ENCODE results near the gene SLC7A6.
"Not testable (repeated sequence)": the region's sequence is repeated elsewhere in the genome, so short reads cannot be mapped to it uniquely, and the experiment has no call there.

Gene SLC7A6

DNA sequence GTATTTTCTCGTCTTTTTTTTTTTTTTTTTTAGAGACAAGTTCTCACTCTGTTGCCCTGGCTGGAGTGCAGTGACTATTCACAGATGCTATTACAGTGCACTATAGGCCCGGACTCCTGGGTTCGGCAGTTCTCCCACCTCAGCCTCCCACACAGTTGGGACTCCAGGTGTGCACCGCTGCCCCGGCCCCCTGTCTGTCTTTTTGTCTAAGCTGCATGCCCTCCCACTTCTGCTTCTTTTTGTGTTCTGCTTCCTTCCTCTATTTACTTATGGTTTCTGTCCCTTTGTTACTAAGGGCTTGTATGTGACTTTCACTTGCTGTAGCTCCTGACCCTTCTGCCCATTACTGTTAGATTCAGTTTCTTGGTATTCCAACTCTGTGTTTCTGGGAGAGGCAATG, 20.5 kb downstream of the SLC7A6 start:
- peak; percentile 74 for DNase-seq

- no peak for DNase-seq
These were observed 21.4 kb downstream of the SLC7A6 start for GRCh38 chr16:68285683-68286082.

DNA sequence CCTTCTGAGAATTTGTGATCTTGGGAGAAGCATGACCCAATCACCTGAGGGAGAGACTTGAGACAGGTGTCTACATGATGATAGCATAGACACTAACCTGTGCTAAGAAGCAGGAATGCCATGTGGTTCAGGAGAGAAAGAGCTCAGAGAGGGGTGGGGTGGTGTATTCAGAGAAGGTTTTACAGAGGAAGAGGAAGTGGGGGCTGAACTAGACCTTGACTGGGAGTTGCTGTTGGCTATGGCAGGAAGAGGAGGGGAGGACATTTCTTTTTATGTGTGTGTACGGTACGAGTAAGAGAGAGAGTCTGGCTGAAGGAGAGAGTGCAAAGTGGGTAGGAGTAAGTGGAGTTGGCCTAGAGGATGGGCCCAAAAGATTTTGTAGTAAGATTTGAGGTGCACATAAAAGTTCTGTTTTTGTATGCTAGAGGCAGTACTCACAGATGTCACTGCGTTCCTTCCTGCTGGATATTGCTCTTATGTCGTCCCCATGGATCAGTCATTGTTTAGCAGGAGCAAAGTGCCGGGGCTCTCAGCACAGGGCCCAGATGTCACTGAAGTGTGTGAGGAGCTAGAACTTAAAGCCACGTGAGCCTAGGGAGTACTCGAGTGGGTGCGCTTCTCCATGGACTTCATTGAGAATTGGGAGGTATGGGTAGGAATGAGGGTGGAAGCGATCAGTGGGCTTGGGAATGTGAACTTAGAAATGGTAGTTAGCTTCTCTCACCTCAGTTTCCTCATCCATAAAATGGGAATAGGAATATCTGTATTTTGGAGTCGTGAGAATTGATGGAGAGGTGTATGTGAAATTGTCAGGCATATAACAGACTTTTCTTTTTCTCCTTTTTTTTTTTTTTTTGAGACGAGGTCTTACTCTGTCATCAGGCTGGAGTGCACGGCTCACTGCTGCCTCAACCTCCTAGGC, 22.1 kb downstream of the SLC7A6 start:
- DNase-seq = peak; percentile 78

- DNase-seq = no peak
These were observed 23.2 kb downstream of the SLC7A6 start for GRCh38 chr16:68287276-68288251.

DNA sequence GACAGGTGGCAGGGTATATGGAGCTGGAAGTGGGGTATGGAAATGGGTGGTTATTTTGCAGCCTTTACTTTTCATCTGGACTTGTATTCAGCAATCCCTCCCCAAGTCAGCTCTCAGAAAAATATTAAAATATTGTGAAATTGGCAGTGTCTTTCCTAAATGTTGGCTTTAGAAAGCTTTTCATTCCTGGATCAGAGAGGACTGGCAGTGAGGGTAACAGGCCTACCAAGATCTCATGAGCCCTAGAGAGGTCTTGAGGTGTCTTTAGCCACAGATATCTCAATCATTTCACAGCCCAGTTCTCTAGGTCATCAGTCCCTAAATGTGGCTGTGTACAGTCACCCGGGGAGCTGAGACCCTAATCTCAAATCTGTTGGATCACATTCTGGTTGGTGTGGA, 23.9 kb downstream of the SLC7A6 start:
- no peak for DNase-seq

DNA sequence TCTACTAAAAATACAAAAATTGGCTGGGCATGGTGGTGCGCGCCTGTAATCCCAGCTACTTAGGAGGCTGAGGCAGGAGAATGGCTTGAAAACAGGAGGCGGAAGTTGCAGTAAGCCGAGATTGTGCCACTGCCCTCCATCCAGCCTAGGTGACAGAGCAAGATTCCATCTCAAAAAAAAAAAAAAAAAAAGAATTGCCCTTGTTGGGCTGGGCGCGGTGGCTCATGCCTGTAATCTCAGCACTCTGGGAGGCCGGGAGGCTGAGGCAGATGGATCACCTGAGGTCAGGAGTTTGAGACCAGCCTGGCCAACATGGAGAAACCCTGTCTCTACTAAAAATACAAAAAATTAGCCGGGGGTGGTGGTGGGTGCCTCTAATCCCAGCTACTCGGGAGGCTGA, 24.5 kb downstream of the SLC7A6 start:
- DNase-seq = not testable (repeated sequence)

- DNase-seq = no peak
These were observed 24.9 kb downstream of the SLC7A6 start for GRCh38 chr16:68289202-68289601.

- peak; percentile 83 for DNase-seq
These were observed 25.4 kb downstream of the SLC7A6 start for GRCh38 chr16:68289621-68290329.

GRCh38 chr16:68290450-68290849, 26.1 kb downstream of the SLC7A6 start:
- no peak for DNase-seq

DNA sequence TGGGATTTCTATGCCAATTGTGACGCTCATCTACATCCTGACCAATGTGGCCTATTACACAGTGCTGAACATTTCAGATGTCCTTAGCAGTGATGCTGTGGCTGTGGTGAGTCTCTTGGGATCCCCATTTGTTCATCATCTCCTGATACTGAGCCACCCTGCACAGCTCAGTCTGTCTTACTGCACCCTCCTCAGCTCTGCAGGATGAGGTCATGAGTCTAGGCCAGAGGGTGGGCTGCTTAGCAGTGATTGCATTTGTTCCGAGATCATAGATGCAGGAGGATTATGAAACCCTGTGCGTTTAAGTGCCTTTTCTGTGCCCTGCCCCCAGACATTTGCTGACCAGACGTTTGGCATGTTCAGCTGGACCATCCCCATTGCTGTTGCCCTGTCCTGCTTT, 26.9 kb downstream of the SLC7A6 start:
- no peak for DNase-seq

GRCh38 chr16:68292425-68292824, 28.1 kb downstream of the SLC7A6 start:
- no peak for DNase-seq

GRCh38 chr16:68296291-68296690, 32.0 kb downstream of the SLC7A6 start:
- no peak for DNase-seq

DNA sequence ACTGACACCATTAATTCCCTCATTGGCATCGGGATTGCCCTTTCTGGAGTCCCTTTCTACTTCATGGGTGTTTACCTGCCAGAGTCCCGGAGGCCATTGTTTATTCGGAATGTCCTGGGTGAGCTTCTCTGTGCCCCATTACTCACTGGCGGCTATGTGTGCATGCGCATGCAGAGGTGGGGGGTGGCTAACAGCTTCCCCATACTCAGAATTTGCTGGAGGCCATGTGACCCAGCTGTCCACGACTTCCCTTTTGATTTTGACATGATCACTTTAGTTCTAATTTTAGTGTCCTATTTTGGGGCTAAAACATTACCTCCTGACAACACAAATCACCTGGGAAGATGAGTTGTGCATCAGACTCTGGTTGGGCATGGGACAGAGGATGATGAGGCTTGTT, 32.4 kb downstream of the SLC7A6 start:
- DNase-seq = no peak

- no peak for DNase-seq
These were observed 33.6 kb downstream of the SLC7A6 start for GRCh38 chr16:68297908-68298307.

GRCh38 chr16:68298312-68298711, 34.0 kb downstream of the SLC7A6 start:
- no peak for DNase-seq

GRCh38 chr16:68298907-68299561, 34.7 kb downstream of the SLC7A6 start:
- no peak for DNase-seq

DNA sequence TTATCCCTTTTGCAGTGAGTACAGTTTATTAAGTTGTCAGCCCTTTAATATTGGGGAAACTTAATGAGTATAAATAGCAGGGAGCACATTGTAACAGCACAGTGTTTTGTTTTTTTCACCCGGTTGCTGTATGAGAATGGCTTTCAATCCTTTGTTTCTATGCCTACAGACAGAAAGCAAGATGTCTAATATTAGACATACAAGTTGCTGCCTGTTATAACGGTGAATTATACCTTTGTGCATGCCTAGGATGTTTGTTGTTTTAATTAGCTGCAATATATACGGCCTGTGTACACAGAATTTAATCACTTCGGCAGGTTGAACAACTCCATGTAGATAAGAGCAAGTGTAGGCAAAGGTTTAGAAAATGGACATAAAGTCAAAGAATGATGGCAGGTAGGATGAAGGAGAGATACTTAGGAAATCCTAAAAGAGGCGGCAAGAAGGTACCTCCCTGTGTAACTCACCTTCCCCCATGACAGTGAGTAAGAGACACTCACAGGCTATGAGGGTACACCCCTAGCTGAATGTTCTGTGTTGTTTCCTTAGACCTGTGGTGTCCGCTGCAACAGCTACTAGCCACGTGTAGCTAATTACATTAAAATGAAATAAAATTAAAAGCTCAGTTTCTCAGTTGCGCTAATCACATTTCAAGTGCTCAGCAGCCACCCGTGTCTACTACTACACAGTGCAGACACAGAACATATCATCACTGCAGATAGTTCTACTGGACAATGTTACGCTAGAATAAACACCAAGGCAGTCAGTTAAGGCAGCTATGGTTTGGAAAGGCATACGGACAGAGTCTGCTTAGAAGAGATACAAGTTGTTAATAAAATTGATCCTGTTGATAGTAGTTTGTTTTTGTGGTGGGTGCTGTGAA, 35.5 kb downstream of the SLC7A6 start:
- no peak for DNase-seq

DNA sequence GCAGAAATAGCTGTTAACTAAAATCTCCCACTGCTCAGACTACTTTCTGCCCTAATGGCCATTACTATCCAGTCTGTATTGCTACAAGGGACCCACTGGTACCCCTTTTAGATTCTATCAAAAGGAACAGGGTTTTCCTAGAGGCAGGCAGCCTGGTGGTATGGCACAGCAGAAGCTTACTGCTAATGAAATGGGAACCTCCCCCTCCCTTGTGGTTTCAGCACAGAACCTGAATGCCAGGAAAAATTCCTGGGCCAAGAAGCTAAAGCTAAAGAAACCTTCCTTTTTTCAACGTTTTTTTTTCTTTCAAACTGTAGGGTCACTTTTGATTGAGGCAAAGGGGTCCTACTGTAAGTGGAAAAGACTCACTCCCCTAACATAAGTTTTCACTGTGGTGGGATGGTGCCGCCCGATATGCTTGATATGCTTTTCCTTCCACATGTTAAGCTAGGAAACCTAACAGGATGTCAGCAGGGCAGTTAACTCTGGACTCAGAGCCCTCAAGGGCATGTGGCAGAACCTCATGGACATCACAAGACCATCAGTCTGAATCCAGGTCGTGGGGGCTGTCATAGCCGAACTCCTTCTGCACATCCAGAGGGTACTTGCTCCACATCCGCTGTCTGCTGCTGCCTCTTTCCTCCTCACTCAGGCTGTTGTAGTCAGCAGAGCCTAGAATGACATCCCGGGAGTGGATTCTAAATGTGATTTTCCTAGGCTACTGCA, 36.6 kb downstream of the SLC7A6 start:
- DNase-seq = peak; percentile 34

- no peak for DNase-seq
These were observed 42.3 kb downstream of the SLC7A6 start for GRCh38 chr16:68306633-68307032.

DNA sequence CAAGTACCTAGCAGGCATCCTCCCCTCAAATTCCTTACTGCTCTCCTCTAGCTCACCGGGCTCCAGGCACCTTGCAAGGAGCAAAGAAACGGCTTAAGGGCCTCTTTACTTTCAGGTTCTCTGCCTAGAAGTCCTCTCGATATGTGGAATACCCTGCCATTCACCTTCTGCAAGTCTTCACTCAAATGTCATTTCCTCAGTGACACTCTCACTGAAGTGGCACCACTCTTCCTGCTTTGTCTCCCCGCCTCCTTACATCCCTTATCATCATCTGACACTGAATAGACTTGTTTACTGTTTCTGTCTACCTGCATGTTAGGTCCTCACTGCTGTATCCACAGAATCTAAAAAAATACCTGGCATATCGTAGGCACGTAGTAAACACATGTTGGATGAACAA, 45.5 kb downstream of the SLC7A6 start:
- DNase-seq = no peak

- no peak for DNase-seq
These were observed 46.1 kb downstream of the SLC7A6 start for GRCh38 chr16:68310437-68310773.

Data from GF-D8 (cell line).